Peyer's patch (tissue), 4 donors: ENCODE measurements around the gene GRIP1. TPM values are rescaled to one million over a fixed set of nuclear protein-coding genes. Genes with fewer than 3 reads are reported as not detected.

Experiments used
- DNase-seq, 3 donors: peaks; one replicate each; pipeline ENCODE4 v3.0.0-alpha.2; 2017 to 2019
- H3K27ac ChIP-seq, 4 donors: fragments of 200-600 bp; sonication (generic); one replicate each; pipeline ENCODE4 v1.5.1; 2016 to 2019
- H3K27me3 ChIP-seq, 2 donors: fragments of 200-600 bp; sonication (generic); one replicate each; pipeline ENCODE4 v1.5.1; 2019
- H3K36me3 ChIP-seq, 3 donors: fragments of 200-600 bp; sonication (generic); one replicate each; pipeline ENCODE4 v1.5.1; 2016 to 2019
- H3K4me1 ChIP-seq, 4 donors: fragments of 200-600 bp; sonication (generic); one replicate each; pipeline ENCODE4 v1.5.1; 2016 to 2019
- H3K4me3 ChIP-seq, 4 donors: fragments of 200-600 bp; sonication (generic); 1 replicate in 3 of 4; 2 replicates in 1 of 4; pipeline ENCODE4 v1.5.1; 2016 to 2019; ENCODE audit warnings: mild to moderate bottlenecking in 1 of 4
- H3K9me3 ChIP-seq, 4 donors: fragments of 200-600 bp; sonication (generic); one replicate each; pipeline ENCODE4 v1.5.1; 2016 to 2019; ENCODE audit warnings: mild to moderate bottlenecking in 1 of 4
- POLR2A ChIP-seq, 2 donors: fragments of 450-650 bp; IDR thresholded peaks; one replicate each; pipeline ENCODE4 v1.5.1; 2017; ENCODE audit warnings: antibody characterized with exemption in 2 of 2, mild to moderate bottlenecking in 2 of 2, moderate library complexity in 2 of 2
- total RNA-seq, 4 donors: library from RNA; depleted of rRNA; stranded (reverse); fragments of >200 nt; gene quantifications; one replicate each; pipeline ENCODE4 v1.1.0, GENCODE V29; 2016
- TF ChIP-seq, protein P1 (sequence below), 6 experiments: fragments of 450-650 bp in 4 of 6; fragments of 200-600 bp in 2 of 6; sonication (generic) in 1 of 6; IDR thresholded peaks; one replicate each; pipeline ENCODE4 v1.5.1; 2017 to 2019; ENCODE audit warnings: antibody characterized with exemption in 6 of 6, mild to moderate bottlenecking in 3 of 6, moderate library complexity in 1 of 6

The GRIP1 gene
- total RNA-seq, 4 donors from 2014 or later = 0.66 to 5.2 (median 1.4) TPM

DNA sequence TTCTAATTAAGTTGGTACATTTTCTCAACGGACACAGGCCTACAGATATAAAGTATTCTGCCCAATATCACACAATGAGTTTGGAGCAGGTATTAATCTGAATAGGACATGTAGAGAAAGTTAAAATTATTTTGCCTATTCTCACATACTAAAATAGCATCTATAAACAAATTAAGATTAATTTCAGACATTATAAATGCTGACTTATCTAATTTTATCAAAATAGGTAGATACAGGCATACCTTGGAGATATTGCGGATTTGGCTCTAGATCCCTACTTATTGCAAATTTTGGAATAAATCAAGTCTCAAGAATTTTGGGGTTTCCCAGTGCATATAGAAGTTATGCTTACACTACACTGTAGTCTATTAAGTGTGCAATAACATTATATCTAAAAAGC, 41.0 kb upstream of the GRIP1 start:
- TF ChIP-seq, protein P1, sequence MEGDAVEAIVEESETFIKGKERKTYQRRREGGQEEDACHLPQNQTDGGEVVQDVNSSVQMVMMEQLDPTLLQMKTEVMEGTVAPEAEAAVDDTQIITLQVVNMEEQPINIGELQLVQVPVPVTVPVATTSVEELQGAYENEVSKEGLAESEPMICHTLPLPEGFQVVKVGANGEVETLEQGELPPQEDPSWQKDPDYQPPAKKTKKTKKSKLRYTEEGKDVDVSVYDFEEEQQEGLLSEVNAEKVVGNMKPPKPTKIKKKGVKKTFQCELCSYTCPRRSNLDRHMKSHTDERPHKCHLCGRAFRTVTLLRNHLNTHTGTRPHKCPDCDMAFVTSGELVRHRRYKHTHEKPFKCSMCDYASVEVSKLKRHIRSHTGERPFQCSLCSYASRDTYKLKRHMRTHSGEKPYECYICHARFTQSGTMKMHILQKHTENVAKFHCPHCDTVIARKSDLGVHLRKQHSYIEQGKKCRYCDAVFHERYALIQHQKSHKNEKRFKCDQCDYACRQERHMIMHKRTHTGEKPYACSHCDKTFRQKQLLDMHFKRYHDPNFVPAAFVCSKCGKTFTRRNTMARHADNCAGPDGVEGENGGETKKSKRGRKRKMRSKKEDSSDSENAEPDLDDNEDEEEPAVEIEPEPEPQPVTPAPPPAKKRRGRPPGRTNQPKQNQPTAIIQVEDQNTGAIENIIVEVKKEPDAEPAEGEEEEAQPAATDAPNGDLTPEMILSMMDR (IDR thresholded peaks at IDR 0.05) = no peak
- H3K27me3 ChIP-seq = no peaks in the 10 kb centered on the region
- no peaks in the 10 kb centered on the region for H3K36me3 ChIP-seq
- no peaks in the 10 kb centered on the region for H3K9me3 ChIP-seq
- no peak overlapping the region for H3K27ac ChIP-seq
- no peak overlapping the region for H3K4me3 ChIP-seq
- no peak for DNase-seq
- no peaks in the 10 kb centered on the region for H3K4me1 ChIP-seq

DNA sequence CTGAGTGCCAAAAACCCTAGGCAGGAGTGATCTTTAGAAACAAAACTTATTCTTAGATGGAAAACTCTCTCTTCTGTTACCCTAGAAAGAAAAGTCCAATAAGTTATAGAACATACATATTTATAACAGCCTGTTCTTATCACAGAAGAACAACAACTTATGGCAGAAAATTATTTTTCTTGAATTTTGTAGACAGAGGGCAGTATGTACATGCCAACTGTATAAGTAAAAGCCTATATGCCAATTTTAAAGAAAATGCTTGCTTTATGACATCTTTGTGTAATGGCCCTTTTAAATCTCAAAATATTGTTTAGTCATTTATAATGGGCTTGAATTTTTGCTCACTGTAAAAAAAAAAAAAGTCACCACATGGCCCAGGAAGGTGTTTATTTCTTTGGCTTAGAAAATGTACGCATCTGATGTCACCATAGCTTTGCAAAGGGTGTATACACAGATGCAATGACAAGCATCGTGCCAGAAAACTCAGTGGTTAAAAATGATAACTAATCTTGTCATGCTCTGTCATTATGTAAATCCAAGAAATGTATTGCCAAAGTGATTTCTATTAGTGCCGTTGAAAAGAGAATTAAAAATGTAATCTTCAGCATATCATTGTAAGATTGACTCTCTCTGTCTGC, 38.3 kb upstream of the GRIP1 start:
- Histone ChIP-seq H3K27me3 (no peaks in the 10 kb centered on the region), H3K9me3 (no peaks in the 10 kb centered on the region), H3K27ac (no peak overlapping the region), H3K4me3 (no peak overlapping the region), H3K4me1 (no peaks in the 10 kb centered on the region), H3K36me3 (no peaks in the 10 kb centered on the region)
- no peak for TF ChIP-seq POLR2A (IDR thresholded peaks at IDR 0.05)
- TF ChIP-seq, protein P1 (IDR thresholded peaks at IDR 0.05) = no peak
- DNase-seq = no peak

DNA sequence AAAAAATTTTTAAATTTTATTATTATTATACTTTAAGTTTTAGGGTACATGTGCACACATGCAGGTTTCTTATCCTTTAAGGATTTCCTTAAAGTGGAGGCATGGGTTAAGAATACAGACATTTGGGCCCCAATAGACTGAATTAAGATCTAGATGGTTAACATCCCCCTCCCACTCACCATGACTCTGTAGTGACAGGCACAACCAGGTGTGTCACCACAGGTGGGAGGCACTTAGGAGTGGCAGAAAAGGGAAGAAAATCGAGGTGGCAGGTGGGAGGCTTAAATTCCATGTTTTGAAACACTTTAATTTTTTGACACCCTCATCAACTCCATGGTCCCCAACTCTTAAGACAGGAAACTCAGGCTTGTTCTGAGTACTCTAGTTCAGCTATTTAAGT, 37.6 kb upstream of the GRIP1 start:
- no peak for DNase-seq
- H3K27me3 ChIP-seq = no peaks in the 10 kb centered on the region
- no peak overlapping the region for H3K4me3 ChIP-seq
- H3K27ac ChIP-seq = no peak overlapping the region
- no peaks in the 10 kb centered on the region for H3K36me3 ChIP-seq
- no peaks in the 10 kb centered on the region for H3K4me1 ChIP-seq
- no peaks in the 10 kb centered on the region for H3K9me3 ChIP-seq
- TF ChIP-seq, protein P1 (IDR thresholded peaks at IDR 0.05) = no peak
- no peak for TF ChIP-seq POLR2A (IDR thresholded peaks at IDR 0.05)

DNA sequence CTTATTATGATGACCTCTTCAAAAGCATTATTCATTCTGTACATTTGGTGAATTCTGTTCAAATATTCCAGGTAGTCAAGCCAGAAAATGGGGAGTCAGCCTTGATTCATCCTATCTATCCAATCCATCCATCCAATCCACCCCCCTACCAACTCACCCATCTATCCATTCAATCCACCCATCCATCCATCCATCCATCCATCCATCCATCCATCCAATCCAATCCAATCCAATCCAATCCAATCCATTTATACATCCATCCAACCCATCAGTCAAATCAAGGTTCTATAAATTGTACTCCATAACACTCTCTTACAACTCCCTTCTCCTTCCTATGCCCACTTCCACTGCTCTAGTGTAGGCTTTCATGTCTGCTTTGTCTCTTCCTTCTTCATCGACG, 35.8 kb upstream of the GRIP1 start:
- DNase-seq = no peak
- no peak overlapping the region for H3K27ac ChIP-seq
- no peak for TF ChIP-seq POLR2A (IDR thresholded peaks at IDR 0.05)
- TF ChIP-seq, protein P1 (IDR thresholded peaks at IDR 0.05) = no peak
- H3K36me3 ChIP-seq = no peaks in the 10 kb centered on the region
- H3K4me3 ChIP-seq = no peak overlapping the region
- no peaks in the 10 kb centered on the region for H3K4me1 ChIP-seq
- no peaks in the 10 kb centered on the region for H3K27me3 ChIP-seq
- no peaks in the 10 kb centered on the region for H3K9me3 ChIP-seq

DNA sequence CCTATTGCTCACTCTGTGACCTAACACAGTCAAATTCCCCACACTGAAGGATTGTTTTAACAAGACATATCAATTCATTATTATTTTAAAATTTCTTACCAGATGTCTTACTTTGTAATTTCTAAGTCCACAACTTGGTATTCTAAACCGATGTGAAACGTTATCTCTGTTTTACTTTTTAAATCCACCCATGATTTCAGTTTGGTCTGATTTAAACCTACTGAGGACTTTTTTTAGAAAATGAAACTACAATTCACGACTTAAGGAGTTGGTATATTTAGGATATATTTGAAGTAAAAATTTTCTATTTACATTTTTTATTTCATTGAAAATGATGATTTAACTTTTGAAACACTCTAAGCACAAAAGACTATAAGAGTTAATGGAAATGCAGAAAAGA, 35.1 kb upstream of the GRIP1 start:
- peak overlapping the region in 1 of 4 donors; percentile 3 for H3K4me3 ChIP-seq
- no peak for DNase-seq
- no peak overlapping the region for H3K27ac ChIP-seq
- H3K36me3 ChIP-seq = no peaks in the 10 kb centered on the region
- H3K9me3 ChIP-seq = no peaks in the 10 kb centered on the region
- no peaks in the 10 kb centered on the region for H3K27me3 ChIP-seq
- no peak for TF ChIP-seq POLR2A (IDR thresholded peaks at IDR 0.05)
- TF ChIP-seq, protein P1 (IDR thresholded peaks at IDR 0.05) = no peak
- no peaks in the 10 kb centered on the region for H3K4me1 ChIP-seq

DNA sequence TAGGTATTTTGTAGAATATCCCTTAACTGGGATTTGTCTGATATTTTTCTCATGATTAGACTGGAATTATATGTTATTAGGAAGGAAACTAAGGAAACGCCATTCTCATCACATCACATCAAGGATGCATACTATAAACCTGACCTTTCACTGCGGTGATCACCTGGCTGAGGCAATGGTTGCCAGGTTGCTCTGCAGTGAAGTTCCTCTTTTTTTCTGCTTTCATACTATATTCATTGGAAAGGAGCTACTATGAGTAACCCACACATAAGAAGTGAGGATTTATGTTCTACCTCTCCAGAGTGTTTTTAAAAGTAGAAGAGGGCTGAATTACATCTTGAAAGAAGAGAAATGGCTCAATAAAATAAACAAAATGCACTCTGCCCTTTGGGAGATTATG, 31.0 kb upstream of the GRIP1 start:
- Histone ChIP-seq H3K4me3 (no peak overlapping the region), H3K4me1 (no peaks in the 10 kb centered on the region), H3K27me3 (no peaks in the 10 kb centered on the region), H3K27ac (no peak overlapping the region), H3K9me3 (no peaks in the 10 kb centered on the region), H3K36me3 (no peaks in the 10 kb centered on the region)
- DNase-seq = no peak
- TF ChIP-seq, protein P1 (IDR thresholded peaks at IDR 0.05) = no peak
- TF ChIP-seq POLR2A (IDR thresholded peaks at IDR 0.05) = no peak
